A549 (cell line): Measurements from ENCODE around the gene UTP4. TPM values are rescaled to one million over a fixed set of nuclear protein-coding genes. Genes with fewer than 3 reads are reported as not detected.

Experiments used
- ATAC-seq, 2 experiments: fragments of 200-7000 bp in 1 of 2; fragments of >200 bp in 1 of 2; cut with Nextera tagmentation in 1 of 2; cut with Tn5 transposase in 1 of 2; 3 replicates each; pipeline versions ENCODE4 v1.8.0 to v1.9.1; 2018 to 2020; ENCODE audit warnings: mild to moderate bottlenecking in 1 of 2, moderate library complexity in 1 of 2
- CTCF ChIA-PET: fragments of 300-600 bp; sonication (Branson Sonifier 250); formaldehyde crosslinking; extraction: SDS; loops from one replicate; lab custom pipeline; 2021; ENCODE audit warnings: antibody characterized with exemption, inconsistent platforms; lab: Yijun Ruan, JAX
- POLR2A ChIA-PET: fragments of 350-600 bp; formaldehyde crosslinking; extraction: SDS; loops from one replicate; lab custom pipeline; 2021; ENCODE audit warnings: antibody characterized with exemption, inconsistent platforms; lab: Yijun Ruan, JAX
- DNase-seq, 2 experiments: peaks; one replicate each; pipeline versions ENCODE4 v3.0.0 to v3.0.0-alpha.2; 2011 to 2016; ENCODE audit warnings: low read depth in 1 of 2, low spot score in 1 of 2
- FAIRE-seq: peaks from 2 replicates; lab custom pipeline; 2011; peaks lifted over from hg19 to GRCh38; lab: Jason Lieb, UNC
- H3K27ac ChIP-seq, 2 experiments: fragments of >200 bp; sonication (Bioruptor Twin); formaldehyde crosslinking; 3 replicates each; pipeline ENCODE4 v1.5.1; 2016 to 2017
- H3K4me1 ChIP-seq: fragments of >200 bp; sonication (Bioruptor Twin); formaldehyde crosslinking; 3 replicates; pipeline ENCODE4 v1.6.1; 2016
- H3K4me2 ChIP-seq: fragments of >200 bp; sonication (Bioruptor Twin); formaldehyde crosslinking; 3 replicates; pipeline ENCODE4 v1.6.1; 2016
- H3K4me3 ChIP-seq: fragments of >200 bp; sonication (Bioruptor Twin); formaldehyde crosslinking; 3 replicates; pipeline ENCODE4 v1.5.1; 2016
- H3K9me3 ChIP-seq: fragments of >200 bp; sonication (Bioruptor Twin); formaldehyde crosslinking; 3 replicates; pipeline ENCODE4 v1.6.1; 2016
- BCL3 ChIP-seq: fragments of >200 bp; sonication (Bioruptor Twin); formaldehyde crosslinking; IDR thresholded peaks from 3 replicates; pipeline ENCODE4 v1.6.1; 2016
- BHLHE40 ChIP-seq: IDR thresholded peaks from 2 replicates; pipeline ENCODE4 v1.6.1; 2012; ENCODE audit warnings: low read depth, low read length, inconsistent platforms
- CEBPB ChIP-seq, 2 experiments: fragments of >200 bp in 1 of 2; sonication (Bioruptor Twin) in 1 of 2; formaldehyde crosslinking in 1 of 2; IDR thresholded peaks; 2 replicates each; pipeline ENCODE4 v1.6.1; 2012 to 2016
- CHD2 ChIP-seq: fragments of 150-350 bp; IDR thresholded peaks from 2 replicates; pipeline ENCODE4 v1.6.1; 2014; ENCODE audit warnings: low read length; ENCODE audit not compliant: partially characterized antibody
- CHD4 ChIP-seq: fragments of 200-600 bp; sonication (generic); IDR thresholded peaks from 2 replicates; pipeline ENCODE4 v1.6.1; 2016; ENCODE audit warnings: antibody characterized with exemption, mild to moderate bottlenecking, borderline replicate concordance
- EHF ChIP-seq: fragments of 250-450 bp; sonication (Bioruptor Pico); IDR thresholded peaks from 2 replicates; pipeline ENCODE4 v1.5.0; 2020; ENCODE audit warnings: mild to moderate bottlenecking
- ELK1 ChIP-seq: fragments of 150-350 bp; IDR thresholded peaks from 2 replicates; pipeline ENCODE4 v1.6.1; 2014; ENCODE audit warnings: low read depth, mild to moderate bottlenecking, low read length
- FOSB ChIP-seq: fragments of 250-450 bp; sonication (Bioruptor Pico); IDR thresholded peaks from 2 replicates; pipeline ENCODE4 v1.5.0; 2020; ENCODE audit warnings: mild to moderate bottlenecking, moderate library complexity
- HES2 ChIP-seq: fragments of >200 bp; sonication (Bioruptor Twin); formaldehyde crosslinking; IDR thresholded peaks from 2 replicates; pipeline ENCODE4 v1.6.1; 2016
- HMGXB4 ChIP-seq: fragments of 250-450 bp; sonication (Bioruptor Pico); IDR thresholded peaks from 2 replicates; pipeline ENCODE4 v1.5.0; 2021; ENCODE audit warnings: mild to moderate bottlenecking, moderate library complexity, borderline replicate concordance
- HOXB5 ChIP-seq: fragments of 250-450 bp; sonication (Bioruptor Pico); IDR thresholded peaks from 2 replicates; pipeline ENCODE4 v1.5.0; 2020; ENCODE audit warnings: mild to moderate bottlenecking, moderate library complexity
- JUN ChIP-seq, 2 experiments: fragments of >200 bp; sonication (Bioruptor Twin); formaldehyde crosslinking; IDR thresholded peaks; 2 replicates in 1 of 2; 3 replicates in 1 of 2; pipeline ENCODE4 v1.6.1; 2016 to 2017
- JUNB ChIP-seq: fragments of >200 bp; sonication (Bioruptor Twin); formaldehyde crosslinking; IDR thresholded peaks from 2 replicates; pipeline ENCODE4 v1.6.1; 2016
- MYC ChIP-seq: IDR thresholded peaks from 2 replicates; pipeline ENCODE4 v1.6.1; 2012; ENCODE audit warnings: mild to moderate bottlenecking, inconsistent platforms, low read length, improper control_type of control experiment, borderline replicate concordance
- NFE2L2 ChIP-seq: fragments of 150-350 bp; conservative IDR thresholded peaks from 2 replicates; pipeline ENCODE4 v1.6.1; 2014; ENCODE audit warnings: low read length
- RCOR1 ChIP-seq: fragments of 150-350 bp; IDR thresholded peaks from 2 replicates; pipeline ENCODE4 v1.6.1; 2014; ENCODE audit warnings: antibody characterized with exemption, low read length, low read depth
- RNF2 ChIP-seq: fragments of 200-600 bp; sonication (generic); IDR thresholded peaks from 2 replicates; pipeline ENCODE4 v1.6.1; 2016; ENCODE audit warnings: low read depth, mild to moderate bottlenecking, antibody characterized with exemption, moderate library complexity, borderline replicate concordance
- SREBF2 ChIP-seq: fragments of 450-650 bp; IDR thresholded peaks from 2 replicates; pipeline ENCODE4 v1.6.1; 2014; ENCODE audit warnings: mild to moderate bottlenecking, moderate library complexity
- TP53 ChIP-seq: fragments of 250-450 bp; sonication (Bioruptor Pico); IDR thresholded peaks from 2 replicates; pipeline ENCODE4 v1.5.0; 2021; ENCODE audit warnings: mild to moderate bottlenecking, moderate library complexity
- USF2 ChIP-seq: fragments of 450-650 bp; IDR thresholded peaks from 2 replicates; pipeline ENCODE4 v1.6.1; 2014; ENCODE audit warnings: antibody characterized with exemption
- ZC3H11A ChIP-seq: fragments of 450-650 bp; IDR thresholded peaks from 2 replicates; pipeline ENCODE4 v1.6.1; 2014; ENCODE audit warnings: antibody characterized with exemption, mild to moderate bottlenecking
- ZSCAN20 ChIP-seq: fragments of 250-450 bp; sonication (Bioruptor Pico); IDR thresholded peaks from 2 replicates; pipeline ENCODE4 v1.8.0; 2022; ENCODE audit warnings: mild to moderate bottlenecking, moderate library complexity
- WGBS: methylation state at CpG from one replicate; pipeline ENCODE4 v1.1.6; 2017; ENCODE audit errors: missing lambda C conversion rate; 5-methylcytosine and 5-hydroxymethylcytosine counted together
- polyA plus RNA-seq, 4 experiments: library from polyadenylated mRNA; depleted of rRNA in 3 of 4; stranded (reverse); fragments of >200 nt; fragmentation: RNase III in 1 of 4; extraction: RNeasy Plus Mini Kit Qiagen cat#74134 plus additional on column Dnase treatment in 1 of 4; gene quantifications; 2 replicates in 3 of 4; 3 replicates in 1 of 4; pipeline ENCODE4 v1.2.3, GENCODE V29; 2011 to 2017

Gene UTP4
- polyA plus RNA-seq, 2 of the 4 experiments (the other 2 are of a cell fraction): 77.1 to 118 TPM

- ChIA-PET CTCF (interaction anchor here (0.8 to 1.7 kb wide), 3 partner anchors 16 to 94 kb away, joined by 3 to 5 read pairs (median 4); no protein-coding TSS in a partner anchor), POLR2A (no interaction called here)
- peaks cover 50% of the 10 kb centered on the region for H3K4me1 ChIP-seq
- H3K9me3 ChIP-seq: no peaks in the 10 kb centered on the region
- FAIRE-seq (no peak), ATAC-seq (no peak), DNase-seq (no peak)
- peak overlapping the region; percentile 20 for H3K4me2 ChIP-seq
- no peak overlapping the region for H3K4me3 ChIP-seq
- TF ChIP-seq NFE2L2: no peak
- TF ChIP-seq BHLHE40: no peak
- no peak for TF ChIP-seq RCOR1
- TF ChIP-seq CHD2: no peak
- no peak for TF ChIP-seq ZC3H11A
- no peak for TF ChIP-seq HOXB5
- no peak for TF ChIP-seq RNF2
- no peak for TF ChIP-seq EHF (CRISPR knock-in tag)
- TF ChIP-seq ZSCAN20: no peak
- no peak for TF ChIP-seq BCL3
- H3K27ac ChIP-seq: no peak overlapping the region
Measured at GRCh38 chr16:69193855-69194254, 61.4 kb downstream of the UTP4 start.

GRCh38 chr16:69194488-69194887, 62.0 kb downstream of the UTP4 start:
- FAIRE-seq: no peak

GRCh38 chr16:69195369-69196029, 63.0 kb downstream of the UTP4 start:
- no peak for ATAC-seq
- ChIA-PET CTCF (interaction anchor here (1.0 to 2.1 kb wide), 2 partner anchors 46 to 91 kb away, joined by 4 to 6 read pairs; no protein-coding TSS in a partner anchor), POLR2A (interaction anchor here (0.6 kb wide), 1 partner anchor 664 kb away, joined by 3 read pairs; no protein-coding TSS in a partner anchor)
- no peak for FAIRE-seq
- H3K4me1 ChIP-seq: peaks cover 50% of the 10 kb centered on the region
- 95% methylated on average over 4 of the region's 4 CpGs for WGBS
- no peaks in the 10 kb centered on the region for H3K9me3 ChIP-seq
- H3K4me2 ChIP-seq: no peak overlapping the region
- no peak overlapping the region for H3K4me3 ChIP-seq
- H3K27ac ChIP-seq: no peak overlapping the region
- no peak for TF ChIP-seq SREBF2
- TF ChIP-seq NFE2L2: no peak
- TF ChIP-seq CHD4: no peak
- TF ChIP-seq BHLHE40: no peak
- TF ChIP-seq HMGXB4 (CRISPR knock-in tag): no peak
- TF ChIP-seq ELK1: no peak
- no peak for DNase-seq

More at GRCh38 chr16:69194488-69194887, 62.0 kb downstream of the UTP4 start:
- Histone ChIP-seq H3K27ac (no peak overlapping the region), H3K4me1 (peaks cover 50% of the 10 kb centered on the region), H3K9me3 (no peaks in the 10 kb centered on the region), H3K4me3 (no peak overlapping the region), H3K4me2 (peak overlapping the region; percentile 20; the same call in 1 of the 3 replicates)
- ATAC-seq (no peak), DNase-seq (no peak)
- CTCF ChIA-PET: interaction anchor here (1.0 to 1.7 kb wide), 2 partner anchors 45 to 93 kb away, joined by 4 to 5 read pairs; no protein-coding TSS in a partner anchor
- POLR2A ChIA-PET: no interaction called here
- no peak for TF ChIP-seq JUN (IDR thresholded peaks at IDR 0.05)
- no peak for TF ChIP-seq BHLHE40
- TF ChIP-seq JUNB: no peak
- TF ChIP-seq HES2: no peak
- no peak for TF ChIP-seq MYC
- TF ChIP-seq FOSB: no peak
- TF ChIP-seq TP53 (CRISPR knock-in tag): no peak
- TF ChIP-seq ELK1: no peak
- no peak for TF ChIP-seq USF2
- TF ChIP-seq CEBPB (IDR thresholded peaks at IDR 0.05): no peak
- TF ChIP-seq ZSCAN20: no peak
